Neural progenitor cell (in vitro differentiated cells): Measurements from ENCODE around the gene TCF7L2.

Experiments used
- CTCF ChIP-seq: fragments of 200-600 bp; sonication (generic); IDR thresholded peaks from 2 replicates; pipeline ENCODE4 v1.5.1; 2017; ENCODE audit warnings: antibody characterized with exemption, mild to moderate bottlenecking
- EZH2phosphoT487 ChIP-seq: fragments of 200-600 bp; sonication (generic); IDR thresholded peaks from 2 replicates; pipeline ENCODE4 v1.6.1; 2017; ENCODE audit warnings: antibody characterized with exemption

GRCh38 chr10:113025487-113025886 lies 75.4 kb downstream of the TCF7L2 start:
- TF ChIP-seq CTCF (no peak), EZH2phosphoT487 (no peak)
